HEK293 (cell line): ENCODE measurements around the gene EVI5.

Source experiments
- CTCF ChIA-PET: fragments of 350-600 bp; formaldehyde crosslinking; extraction: SDS; loops from one replicate; lab custom pipeline; 2021; ENCODE audit warnings: antibody characterized with exemption; lab: Yijun Ruan, JAX
- POLR2A ChIA-PET: fragments of 300-600 bp; formaldehyde crosslinking; extraction: SDS; loops from one replicate; lab custom pipeline; 2020; ENCODE audit warnings: antibody characterized with exemption, inconsistent platforms; lab: Yijun Ruan, JAX
- H3K27ac ChIP-seq: fragments of 200-500 bp; sonication (Bioruptor generic); 2 replicates; pipeline ENCODE4 v1.5.1; 2014; ENCODE audit warnings: low read depth, low read length, control low read depth, inconsistent platforms; ENCODE audit errors: extremely low read depth
- H3K36me3 ChIP-seq, 2 experiments: fragments of 200-500 bp in 1 of 2; sonication (Bioruptor generic) in 1 of 2; 1 replicate in 1 of 2; 2 replicates in 1 of 2; pipeline ENCODE4 v1.5.1; 2014 to 2017; ENCODE audit warnings: inconsistent platforms in 2 of 2, low read length in 2 of 2; ENCODE audit not compliant: control insufficient read depth in 2 of 2, insufficient read depth in 1 of 2
- H3K4me1 ChIP-seq: fragments of 200-500 bp; sonication (Bioruptor generic); 2 replicates; pipeline ENCODE4 v1.5.1; 2014; ENCODE audit warnings: mild to moderate bottlenecking, low read length, inconsistent platforms; ENCODE audit not compliant: control insufficient read depth, insufficient read depth
- H3K4me3 ChIP-seq: 2 replicates; pipeline ENCODE4 v1.5.1; 2011; ENCODE audit warnings: low read depth, mild to moderate bottlenecking, control low read depth, low read length, moderate library complexity
- H3K9me3 ChIP-seq: fragments of 200-500 bp; sonication (Bioruptor generic); 2 replicates; pipeline ENCODE4 v1.5.1; 2014; ENCODE audit warnings: low read depth, low read length, inconsistent platforms; ENCODE audit not compliant: control insufficient read depth, insufficient read depth
- KLF7 ChIP-seq: fragments of 450-650 bp; formaldehyde crosslinking; IDR thresholded peaks from 2 replicates; pipeline ENCODE4 v1.5.1; 2016; ENCODE audit warnings: missing biosample characterization, missing genetic modification characterization, borderline replicate concordance
- KLF9 ChIP-seq: fragments of 450-650 bp; formaldehyde crosslinking; IDR thresholded peaks from 2 replicates; pipeline ENCODE4 v1.5.1; 2016; ENCODE audit warnings: missing biosample characterization, missing genetic modification characterization, low read depth
- PRDM1 ChIP-seq: fragments of 450-650 bp; formaldehyde crosslinking; IDR thresholded peaks from 2 replicates; pipeline ENCODE4; 2016; ENCODE audit warnings: missing biosample characterization, missing genetic modification characterization
- PRDM4 ChIP-seq: fragments of 450-650 bp; formaldehyde crosslinking; IDR thresholded peaks from 2 replicates; pipeline ENCODE4 v1.5.1; 2017; ENCODE audit warnings: missing biosample characterization, missing genetic modification characterization
- RBAK ChIP-seq: fragments of 450-650 bp; formaldehyde crosslinking; IDR thresholded peaks from 2 replicates; pipeline ENCODE4 v1.5.1; 2016; ENCODE audit warnings: missing biosample characterization, missing genetic modification characterization
- TCF7L2 ChIP-seq: IDR thresholded peaks from 2 replicates; pipeline ENCODE4 v1.6.1; 2011; ENCODE audit warnings: low read depth, mild to moderate bottlenecking, inconsistent platforms, low read length, moderate library complexity, borderline replicate concordance
- ZBTB7A ChIP-seq: fragments of 450-650 bp; formaldehyde crosslinking; IDR thresholded peaks from 2 replicates; pipeline ENCODE4 v1.5.1; 2016; ENCODE audit warnings: low read depth, missing biosample characterization, missing genetic modification characterization
- ZFP37 ChIP-seq: fragments of 450-650 bp; formaldehyde crosslinking; IDR thresholded peaks from 2 replicates; pipeline ENCODE4 v1.5.1; 2016; ENCODE audit warnings: missing biosample characterization, missing genetic modification characterization
- ZNF112 ChIP-seq: fragments of 450-650 bp; formaldehyde crosslinking; IDR thresholded peaks from 2 replicates; pipeline ENCODE4 v1.5.0; 2017; ENCODE audit warnings: missing biosample characterization, missing genetic modification characterization
- ZNF146 ChIP-seq: fragments of 450-650 bp; formaldehyde crosslinking; IDR thresholded peaks from 2 replicates; pipeline ENCODE4 v1.5.1; 2016; ENCODE audit warnings: missing biosample characterization, missing genetic modification characterization
- ZNF2 ChIP-seq: fragments of 450-650 bp; formaldehyde crosslinking; IDR thresholded peaks from 2 replicates; pipeline ENCODE4 v1.5.1; 2016; ENCODE audit warnings: missing biosample characterization, missing genetic modification characterization
- ZNF202 ChIP-seq: fragments of 450-650 bp; formaldehyde crosslinking; IDR thresholded peaks from 2 replicates; pipeline ENCODE4 v1.5.1; 2016; ENCODE audit warnings: missing biosample characterization, missing genetic modification characterization, borderline replicate concordance
- ZNF26 ChIP-seq: fragments of 450-650 bp; formaldehyde crosslinking; IDR thresholded peaks from 2 replicates; pipeline ENCODE4 v1.5.1; 2016; ENCODE audit warnings: missing biosample characterization, missing genetic modification characterization
- ZNF362 ChIP-seq: fragments of 450-650 bp; formaldehyde crosslinking; IDR thresholded peaks from 2 replicates; pipeline ENCODE4 v1.5.1; 2016; ENCODE audit warnings: missing biosample characterization, missing genetic modification characterization
- ZNF514 ChIP-seq: fragments of 450-650 bp; formaldehyde crosslinking; IDR thresholded peaks from 2 replicates; pipeline ENCODE4 v1.5.1; 2016; ENCODE audit warnings: missing biosample characterization, missing genetic modification characterization
- ZNF555 ChIP-seq: fragments of 450-650 bp; formaldehyde crosslinking; conservative IDR thresholded peaks from 2 replicates; pipeline ENCODE4 v1.5.1; 2017; ENCODE audit warnings: missing biosample characterization, mild to moderate bottlenecking, missing genetic modification characterization, inconsistent platforms
- ZNF561 ChIP-seq: fragments of 450-650 bp; IDR thresholded peaks from 2 replicates; pipeline ENCODE4 v1.5.1; 2018; ENCODE audit warnings: missing biosample characterization, missing genetic modification characterization, borderline replicate concordance
- ZNF629 ChIP-seq: fragments of 450-650 bp; formaldehyde crosslinking; IDR thresholded peaks from 2 replicates; pipeline ENCODE4 v1.5.1; 2017; ENCODE audit warnings: missing biosample characterization, missing genetic modification characterization
- ZNF707 ChIP-seq: fragments of 450-650 bp; formaldehyde crosslinking; IDR thresholded peaks from 2 replicates; pipeline ENCODE4 v1.5.1; 2016; ENCODE audit warnings: missing biosample characterization, missing genetic modification characterization
- ZNF76 ChIP-seq: fragments of 450-650 bp; formaldehyde crosslinking; IDR thresholded peaks from 2 replicates; pipeline ENCODE4; 2016; ENCODE audit warnings: low read depth, missing biosample characterization, missing genetic modification characterization, borderline replicate concordance
- ZNF768 ChIP-seq: fragments of 450-650 bp; formaldehyde crosslinking; IDR thresholded peaks from 2 replicates; pipeline ENCODE4 v1.5.1; 2018; ENCODE audit warnings: missing biosample characterization, mild to moderate bottlenecking, missing genetic modification characterization
- ZNF776 ChIP-seq: fragments of 450-650 bp; formaldehyde crosslinking; IDR thresholded peaks from 2 replicates; pipeline ENCODE4 v1.5.0; 2017; ENCODE audit warnings: missing biosample characterization, missing genetic modification characterization, borderline replicate concordance
- ZNF837 ChIP-seq: fragments of 450-650 bp; formaldehyde crosslinking; IDR thresholded peaks from 2 replicates; pipeline ENCODE4 v1.5.1; 2016; ENCODE audit warnings: missing biosample characterization, missing genetic modification characterization
- TF ChIP-seq, protein P1 (sequence below): fragments of 450-650 bp; formaldehyde crosslinking; IDR thresholded peaks from 2 replicates; pipeline ENCODE4 v1.5.1; 2016; ENCODE audit warnings: missing biosample characterization, missing genetic modification characterization
- TF ChIP-seq, protein P2 (sequence below): fragments of 450-650 bp; formaldehyde crosslinking; IDR thresholded peaks from 2 replicates; pipeline ENCODE4 v1.5.1; 2017; ENCODE audit warnings: missing biosample characterization, missing genetic modification characterization
- TF ChIP-seq, protein P3 (sequence below): sonication (generic); formaldehyde crosslinking; IDR thresholded peaks from 2 replicates; pipeline ENCODE4 v1.8.1; 2022; ENCODE audit warnings: mild to moderate bottlenecking, moderate library complexity, missing genetic modification reagents
- TF ChIP-seq, protein P4 (sequence below): fragments of 450-650 bp; formaldehyde crosslinking; optimal IDR thresholded peaks from 2 replicates; pipeline ENCODE3; 2016; ENCODE audit warnings: missing biosample characterization, mild to moderate bottlenecking, missing genetic modification characterization

EVI5 gene

GRCh38 chr1:92831762-92832536, 47.0 kb upstream of the EVI5 start, which contains the start of gene RPL5:
Gene RPL5, plus strand, starts transcription at chr1:92832040. Its CDS starts 75 bp downstream, at chr1:92832115.
- peak within 1 kb of the TSS; percentile 100 for H3K4me3 ChIP-seq
- POLR2A ChIA-PET = interaction anchor here (0.6 to 2.3 kb wide), 25 partner anchors 9 to 1921 kb away, joined by 3 to 24 read pairs (median 4); partner anchors contain the start of gene EVI5
- CTCF ChIA-PET = interaction anchor here (0.6 to 3.1 kb wide), 16 partner anchors 8 to 522 kb away, joined by 3 to 32 read pairs (median 6); no protein-coding TSS in a partner anchor
- H3K27ac ChIP-seq = peak within 1 kb of the TSS; percentile 100
- peaks cover 21 to 46% of the 10 kb centered on the region in 2 experiments for H3K36me3 ChIP-seq
- H3K4me1 ChIP-seq = no peaks in the 10 kb centered on the region
- H3K9me3 ChIP-seq = no peaks in the 10 kb centered on the region
- TF ChIP-seq ZNF202 (tag by site-specific recombination) = no peak
- TF ChIP-seq KLF9 (tag by site-specific recombination) = peak; percentile 64
- peak; percentile 93 for TF ChIP-seq ZNF629
- TF ChIP-seq PRDM4 (tag by site-specific recombination) = peak; percentile 69
- TF ChIP-seq, protein P1, sequence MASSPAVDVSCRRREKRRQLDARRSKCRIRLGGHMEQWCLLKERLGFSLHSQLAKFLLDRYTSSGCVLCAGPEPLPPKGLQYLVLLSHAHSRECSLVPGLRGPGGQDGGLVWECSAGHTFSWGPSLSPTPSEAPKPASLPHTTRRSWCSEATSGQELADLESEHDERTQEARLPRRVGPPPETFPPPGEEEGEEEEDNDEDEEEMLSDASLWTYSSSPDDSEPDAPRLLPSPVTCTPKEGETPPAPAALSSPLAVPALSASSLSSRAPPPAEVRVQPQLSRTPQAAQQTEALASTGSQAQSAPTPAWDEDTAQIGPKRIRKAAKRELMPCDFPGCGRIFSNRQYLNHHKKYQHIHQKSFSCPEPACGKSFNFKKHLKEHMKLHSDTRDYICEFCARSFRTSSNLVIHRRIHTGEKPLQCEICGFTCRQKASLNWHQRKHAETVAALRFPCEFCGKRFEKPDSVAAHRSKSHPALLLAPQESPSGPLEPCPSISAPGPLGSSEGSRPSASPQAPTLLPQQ (tag by site-specific recombination) = peak; percentile 92
- no peak for TF ChIP-seq ZNF362
- TF ChIP-seq ZNF26 (tag by site-specific recombination) = no peak
- TF ChIP-seq, protein P2, sequence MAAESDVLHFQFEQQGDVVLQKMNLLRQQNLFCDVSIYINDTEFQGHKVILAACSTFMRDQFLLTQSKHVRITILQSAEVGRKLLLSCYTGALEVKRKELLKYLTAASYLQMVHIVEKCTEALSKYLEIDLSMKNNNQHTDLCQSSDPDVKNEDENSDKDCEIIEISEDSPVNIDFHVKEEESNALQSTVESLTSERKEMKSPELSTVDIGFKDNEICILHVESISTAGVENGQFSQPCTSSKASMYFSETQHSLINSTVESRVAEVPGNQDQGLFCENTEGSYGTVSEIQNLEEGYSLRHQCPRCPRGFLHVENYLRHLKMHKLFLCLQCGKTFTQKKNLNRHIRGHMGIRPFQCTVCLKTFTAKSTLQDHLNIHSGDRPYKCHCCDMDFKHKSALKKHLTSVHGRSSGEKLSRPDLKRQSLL (tag by site-specific recombination) = no peak
- TF ChIP-seq KLF7 (tag by site-specific recombination) = peak; percentile 90
- no peak for TF ChIP-seq ZNF776 (tag by site-specific recombination)
- no peak; the same call in 1 of the 2 replicates for TF ChIP-seq ZNF707
- TF ChIP-seq ZNF2 (tag by site-specific recombination) = peak; percentile 99
- TF ChIP-seq ZFP37 (tag by site-specific recombination) = peak; percentile 99
- TF ChIP-seq, protein P3, sequence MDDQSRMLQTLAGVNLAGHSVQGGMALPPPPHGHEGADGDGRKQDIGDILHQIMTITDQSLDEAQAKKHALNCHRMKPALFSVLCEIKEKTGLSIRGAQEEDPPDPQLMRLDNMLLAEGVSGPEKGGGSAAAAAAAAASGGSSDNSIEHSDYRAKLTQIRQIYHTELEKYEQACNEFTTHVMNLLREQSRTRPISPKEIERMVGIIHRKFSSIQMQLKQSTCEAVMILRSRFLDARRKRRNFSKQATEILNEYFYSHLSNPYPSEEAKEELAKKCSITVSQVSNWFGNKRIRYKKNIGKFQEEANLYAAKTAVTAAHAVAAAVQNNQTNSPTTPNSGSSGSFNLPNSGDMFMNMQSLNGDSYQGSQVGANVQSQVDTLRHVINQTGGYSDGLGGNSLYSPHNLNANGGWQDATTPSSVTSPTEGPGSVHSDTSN (CRISPR knock-in tag) = no peak; the same call in 1 of the 2 replicates
- TF ChIP-seq PRDM1 (tag by site-specific recombination) = no peak
- no peak for TF ChIP-seq RBAK
- TF ChIP-seq ZNF514 (tag by site-specific recombination) = no peak
- TF ChIP-seq ZNF146 (tag by site-specific recombination) = peak; percentile 2
- TF ChIP-seq ZBTB7A (tag by site-specific recombination) = peak; percentile 86
- TF ChIP-seq ZNF837 = no peak
- no peak for TF ChIP-seq ZNF112 (tag by site-specific recombination)
- no peak for TF ChIP-seq TCF7L2
- TF ChIP-seq, protein P4, sequence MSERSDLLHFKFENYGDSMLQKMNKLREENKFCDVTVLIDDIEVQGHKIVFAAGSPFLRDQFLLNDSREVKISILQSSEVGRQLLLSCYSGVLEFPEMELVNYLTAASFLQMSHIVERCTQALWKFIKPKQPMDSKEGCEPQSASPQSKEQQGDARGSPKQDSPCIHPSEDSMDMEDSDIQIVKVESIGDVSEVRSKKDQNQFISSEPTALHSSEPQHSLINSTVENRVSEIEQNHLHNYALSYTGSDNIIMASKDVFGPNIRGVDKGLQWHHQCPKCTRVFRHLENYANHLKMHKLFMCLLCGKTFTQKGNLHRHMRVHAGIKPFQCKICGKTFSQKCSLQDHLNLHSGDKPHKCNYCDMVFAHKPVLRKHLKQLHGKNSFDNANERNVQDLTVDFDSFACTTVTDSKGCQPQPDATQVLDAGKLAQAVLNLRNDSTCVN (tag by site-specific recombination) = peak; percentile 72
- TF ChIP-seq ZNF76 (tag by site-specific recombination) = peak; percentile 87
- no peak; the same call in none of the 2 replicates for TF ChIP-seq ZNF561 (tag by site-specific recombination)
- no peak for TF ChIP-seq ZNF555
- peak; percentile 96; the same call in 1 of the 2 replicates for TF ChIP-seq ZNF768 (tag by site-specific recombination)
